HepG2 (cell line): ENCODE results near the gene TCF25. TPM values are rescaled to one million over a fixed set of nuclear protein-coding genes. Genes with fewer than 3 reads are reported as not detected.

ENCODE experiments used
- ATAC-seq: fragments of 200-7000 bp; cut with Tn5 transposase; 3 replicates; pipeline ENCODE4 v1.9.1; 2020; ENCODE audit warnings: mild to moderate bottlenecking, moderate library complexity
- BruUV-seq: library from RNA; stranded (reverse); fragments of 400-500 nt; replicated peaks from 2 replicates; lab custom pipeline; 2021; lab: Mats Ljungman, UMichigan
- CTCF ChIA-PET: fragments of 300-600 bp; formaldehyde crosslinking; extraction: SDS; loops from one replicate; lab custom pipeline; 2021; ENCODE audit warnings: low total read pairs, inconsistent platforms, low intra/inter-chr PET ratio; lab: Yijun Ruan, JAX
- POLR2A ChIA-PET: fragments of 350-600 bp; sonication (Branson Sonifier 250); formaldehyde crosslinking; loops from one replicate; lab custom pipeline; 2020; ENCODE audit warnings: antibody characterized with exemption, inconsistent platforms; lab: Yijun Ruan, JAX
- DNase-seq: peaks from one replicate; pipeline ENCODE4 v3.0.0-alpha.2; 2015; ENCODE audit warnings: low spot score
- FAIRE-seq: peaks from 3 replicates; lab custom pipeline; 2011; peaks lifted over from hg19 to GRCh38; lab: Jason Lieb, UNC
- H2AFZ ChIP-seq: one replicate; pipeline ENCODE4 v1.6.1; 2011; ENCODE audit warnings: low read length, inconsistent platforms
- H3K27ac ChIP-seq: fragments of 300-600 bp; 3 replicates; pipeline ENCODE4 v1.8.0; 2011; ENCODE audit warnings: mixed run types, mild to moderate bottlenecking, mixed read lengths, low read length, inconsistent platforms; ENCODE audit not compliant: insufficient read depth; ENCODE audit errors: extremely low read length
- H3K27me3 ChIP-seq, 2 experiments: fragments of 200-600 bp in 1 of 2; 2 replicates in 1 of 2; 3 replicates in 1 of 2; pipeline versions ENCODE4 v1.6.0 to v1.8.0; 2011; ENCODE audit warnings: low read length in 2 of 2, mild to moderate bottlenecking in 2 of 2, moderate library complexity in 2 of 2, inconsistent platforms in 1 of 2; ENCODE audit not compliant: insufficient read depth in 2 of 2, control insufficient read depth in 1 of 2
- H3K36me3 ChIP-seq, 2 experiments: fragments of 200-600 bp in 1 of 2; replicated peaks in 1 of 2; 2 replicates in 1 of 2; 3 replicates in 1 of 2; pipeline versions ENCODE4 v1.5.1 to v1.8.0; 2011; ENCODE audit warnings: low read length in 2 of 2, inconsistent platforms in 1 of 2; ENCODE audit not compliant: insufficient read depth in 2 of 2, control insufficient read depth in 1 of 2
- H3K4me1 ChIP-seq: 2 replicates; pipeline ENCODE4 v1.5.1; 2012; ENCODE audit warnings: low read length, inconsistent platforms; ENCODE audit not compliant: insufficient read depth
- H3K4me2 ChIP-seq: 2 replicates; pipeline ENCODE4 v1.6.0; 2011; ENCODE audit warnings: low read depth, low read length, inconsistent platforms
- H3K4me3 ChIP-seq, 3 experiments: fragments of 200-600 bp in 1 of 3; sonication (generic), shearing (Covaris generic) in 1 of 3; replicated peaks in 1 of 3; 2 replicates each; pipeline ENCODE4 v1.5.1; 2011 to 2016; ENCODE audit warnings: low read length in 3 of 3, inconsistent platforms in 2 of 3, low read depth in 2 of 3, mild to moderate bottlenecking in 2 of 3, control low read depth in 1 of 3, mixed read lengths in 1 of 3; ENCODE audit not compliant: insufficient read depth in 1 of 3
- H3K79me2 ChIP-seq: one replicate; pipeline ENCODE4 v1.6.1; 2011; ENCODE audit warnings: low read length, inconsistent platforms; ENCODE audit not compliant: insufficient read depth
- H3K9ac ChIP-seq: 2 replicates; pipeline ENCODE4 v1.6.0; 2011; ENCODE audit warnings: mild to moderate bottlenecking, low read depth, low read length, inconsistent platforms; ENCODE audit not compliant: insufficient read depth
- H3K9me3 ChIP-seq: 2 replicates; pipeline ENCODE4 v1.5.1; 2012; ENCODE audit warnings: mild to moderate bottlenecking, low read length
- H4K20me1 ChIP-seq: 2 replicates; pipeline ENCODE4 v1.6.0; 2011; ENCODE audit warnings: inconsistent platforms, mild to moderate bottlenecking, low read length, moderate library complexity; ENCODE audit not compliant: insufficient read depth
- HIVEP1 ChIP-seq: sonication (generic); formaldehyde crosslinking; IDR thresholded peaks from 2 replicates; pipeline ENCODE4 v1.4.0; 2020; ENCODE audit warnings: mild to moderate bottlenecking, missing genetic modification reagents
- HOXD1 ChIP-seq: sonication (generic); formaldehyde crosslinking; IDR thresholded peaks from 2 replicates; pipeline ENCODE4 v1.5.0; 2020; ENCODE audit warnings: missing genetic modification reagents
- PITX1 ChIP-seq: sonication (generic); formaldehyde crosslinking; IDR thresholded peaks from 2 replicates; pipeline ENCODE4 v1.5.1; 2020; ENCODE audit warnings: mild to moderate bottlenecking, missing genetic modification reagents
- RBFOX2 ChIP-seq: fragments of 200-400 bp; formaldehyde crosslinking; IDR thresholded peaks from 2 replicates; pipeline ENCODE4 v1.6.1; 2017; ENCODE audit warnings: low read depth, mild to moderate bottlenecking, low read length
- SALL2 ChIP-seq: sonication (generic); formaldehyde crosslinking; IDR thresholded peaks from 2 replicates; pipeline ENCODE4 v1.8.1; 2023; ENCODE audit warnings: mild to moderate bottlenecking, missing genetic modification reagents, inconsistent platforms
- SMYD3 ChIP-seq: sonication (generic); formaldehyde crosslinking; IDR thresholded peaks from 2 replicates; pipeline ENCODE4 v1.8.1; 2023; ENCODE audit warnings: mild to moderate bottlenecking, missing genetic modification reagents
- ZFP82 ChIP-seq: sonication (generic); formaldehyde crosslinking; IDR thresholded peaks from 2 replicates; pipeline ENCODE4 v1.5.1; 2020; ENCODE audit warnings: mild to moderate bottlenecking, missing genetic modification reagents, borderline replicate concordance
- ZNF746 ChIP-seq: sonication (generic); formaldehyde crosslinking; IDR thresholded peaks from 2 replicates; pipeline ENCODE4 v1.8.0; 2022; ENCODE audit warnings: mild to moderate bottlenecking, missing genetic modification reagents
- ZSCAN25 ChIP-seq: sonication (generic); formaldehyde crosslinking; IDR thresholded peaks from 2 replicates; pipeline ENCODE4 v1.8.0; 2022; ENCODE audit warnings: mild to moderate bottlenecking, missing genetic modification reagents
- WGBS: methylation state at CpG from one replicate; pipeline ENCODE4 v1.1.6; 2017; ENCODE audit warnings: low lambda C conversion rate; 5-methylcytosine and 5-hydroxymethylcytosine counted together
- in situ Hi-C: cut with HindIII; loops from 2 replicates; pipeline ENCODE4 v1.10.0; 2017; ENCODE audit warnings: low pct_unique_long_range_greater_than_20kb; ENCODE audit not compliant: extremely low pct_ligation_motif_present
- intact Hi-C: fragments of 100-400 bp; cut with micrococcal nuclease; formaldehyde crosslinking; loops from one replicate; pipeline ENCODE4 v1.10.0; 2022; ENCODE audit not compliant: unreplicated experiment
- polyA plus RNA-seq, 8 experiments: library from polyadenylated mRNA; depleted of rRNA in 3 of 8; stranded (reverse) in 7 of 8; unstranded in 1 of 8; fragments of >200 nt; fragmentation: Illumina TruSeq in 4 of 8; extraction: Trizol in 4 of 8; gene quantifications; 2 replicates each; pipeline versions ENCODE4 v1.2.1 to v1.2.3, GENCODE V29; 2011 to 2016; ENCODE audit warnings: low read depth in 4 of 8, missing spikeins in 1 of 8, mixed read lengths in 1 of 8; ENCODE audit not compliant: insufficient read depth in 1 of 8
- total RNA-seq, 5 experiments: library from RNA; depleted of rRNA; stranded (reverse); fragments of >200 nt; fragmentation: Illumina TruSeq; extraction: Trizol; gene quantifications; 2 replicates each; pipeline ENCODE4 v1.2.3, GENCODE V29; 2016; ENCODE audit warnings: low read depth in 1 of 5
- TF ChIP-seq, protein P1 (sequence below): sonication (generic); formaldehyde crosslinking; IDR thresholded peaks from 2 replicates; pipeline ENCODE4 v1.4.0; 2020; ENCODE audit warnings: missing genetic modification reagents
- TF ChIP-seq, protein P2 (sequence below): sonication (generic); formaldehyde crosslinking; IDR thresholded peaks from 2 replicates; pipeline ENCODE4 v1.5.0; 2020; ENCODE audit warnings: missing genetic modification reagents
- TF ChIP-seq, protein P3 (sequence below): sonication (generic); formaldehyde crosslinking; IDR thresholded peaks from 2 replicates; pipeline ENCODE4 v1.4.0; 2020; ENCODE audit warnings: missing genetic modification reagents, borderline replicate concordance
- TF ChIP-seq, protein P4 (sequence below): sonication (generic); formaldehyde crosslinking; IDR thresholded peaks from 2 replicates; pipeline ENCODE4 v1.5.0; 2020; ENCODE audit warnings: mild to moderate bottlenecking, missing genetic modification reagents

TCF25 gene
- total and polyA plus RNA-seq, 2 of the 13 experiments (the other 11 are each of a cell fraction or from before 2014, with no cell fraction given), result 138 to 206 TPM

DNA sequence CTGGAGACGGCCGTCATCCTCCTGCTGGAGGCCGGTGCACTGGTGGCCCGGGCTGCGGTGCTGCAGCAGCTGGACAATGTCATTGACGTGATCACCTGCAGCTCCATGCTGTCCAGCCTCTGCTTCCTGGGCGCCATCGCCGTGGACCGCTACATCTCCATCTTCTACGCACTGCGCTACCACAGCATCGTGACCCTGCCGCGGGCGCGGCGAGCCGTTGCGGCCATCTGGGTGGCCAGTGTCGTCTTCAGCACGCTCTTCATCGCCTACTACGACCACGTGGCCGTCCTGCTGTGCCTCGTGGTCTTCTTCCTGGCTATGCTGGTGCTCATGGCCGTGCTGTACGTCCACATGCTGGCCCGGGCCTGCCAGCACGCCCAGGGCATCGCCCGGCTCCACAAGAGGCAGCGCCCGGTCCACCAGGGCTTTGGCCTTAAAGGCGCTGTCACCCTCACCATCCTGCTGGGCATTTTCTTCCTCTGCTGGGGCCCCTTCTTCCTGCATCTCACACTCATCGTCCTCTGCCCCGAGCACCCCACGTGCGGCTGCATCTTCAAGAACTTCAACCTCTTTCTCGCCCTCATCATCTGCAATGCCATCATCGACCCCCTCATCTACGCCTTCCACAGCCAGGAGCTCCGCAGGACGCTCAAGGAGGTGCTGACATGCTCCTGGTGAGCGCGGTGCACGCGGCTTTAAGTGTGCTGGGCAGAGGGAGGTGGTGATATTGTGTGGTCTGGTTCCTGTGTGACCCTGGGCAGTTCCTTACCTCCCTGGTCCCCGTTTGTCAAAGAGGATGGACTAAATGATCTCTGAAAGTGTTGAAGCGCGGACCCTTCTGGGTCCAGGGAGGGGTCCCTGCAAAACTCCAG lies 46.4 kb downstream of the TCF25 start:
- no peak for FAIRE-seq
- peak overlapping the region; percentile 98 for H3K4me2 ChIP-seq
- H3K27ac ChIP-seq, result no peak overlapping the region
- ChIA-PET CTCF (interaction anchor here (0.9 kb wide), 1 partner anchor 9 kb away, joined by 4 read pairs; no protein-coding TSS in a partner anchor), POLR2A (interaction anchor here (0.9 to 4.3 kb wide), 10 partner anchors 10 to 103 kb away, joined by 3 to 46 read pairs (median 6); partner anchors contain the start of genes DEF8, FANCA, SPIRE2 and TCF25)
- H3K9me3 ChIP-seq, result no peaks in the 10 kb centered on the region
- no peak for DNase-seq
- H3K4me3 ChIP-seq, result peak overlapping the region in 1 of 3 experiments; percentile 90; a peak in 3 of 6 replicates
- no TSS peak for BruUV-seq
- in situ Hi-C loops (loop anchor here (5.0 kb wide), 1 partner anchor 103 kb away; no protein-coding TSS in a partner anchor), intact Hi-C loops (loop anchor here (2.0 to 5.0 kb wide), 3 partner anchors 45 to 217 kb away; partner anchors contain the start of gene SPATA2L)
- peak overlapping the region; percentile 97 for H3K9ac ChIP-seq
- 91% methylated on average over 48 of the region's 52 CpGs for WGBS
- H3K79me2 ChIP-seq, result peaks cover 34% of the 10 kb centered on the region
- H3K36me3 ChIP-seq, result no peaks in the 10 kb centered on the region
- ATAC-seq, result no peak
- H2AFZ ChIP-seq, result no peak overlapping the region
- no peaks in the 10 kb centered on the region; a peak in 1 of 5 replicates for H3K27me3 ChIP-seq
- H3K4me1 ChIP-seq, result peaks cover 78% of the 10 kb centered on the region
- peaks cover 11% of the 10 kb centered on the region; the same call in 1 of the 2 replicates for H4K20me1 ChIP-seq
- TF ChIP-seq, protein P1, sequence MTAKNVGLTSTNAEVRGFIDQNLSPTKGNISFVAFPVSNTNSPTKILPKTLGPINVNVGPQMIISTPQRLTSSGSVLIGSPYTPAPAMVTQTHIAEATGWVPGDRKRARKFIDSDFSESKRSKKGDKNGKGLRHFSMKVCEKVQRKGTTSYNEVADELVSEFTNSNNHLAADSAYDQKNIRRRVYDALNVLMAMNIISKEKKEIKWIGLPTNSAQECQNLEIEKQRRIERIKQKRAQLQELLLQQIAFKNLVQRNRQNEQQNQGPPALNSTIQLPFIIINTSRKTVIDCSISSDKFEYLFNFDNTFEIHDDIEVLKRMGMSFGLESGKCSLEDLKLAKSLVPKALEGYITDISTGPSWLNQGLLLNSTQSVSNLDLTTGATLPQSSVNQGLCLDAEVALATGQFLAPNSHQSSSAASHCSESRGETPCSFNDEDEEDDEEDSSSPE, result no peak
- TF ChIP-seq PITX1 (CRISPR knock-in tag) (no peak), ZFP82 (CRISPR knock-in tag) (no peak), ZNF746 (CRISPR knock-in tag) (peak; percentile 54; the same call in 1 of the 2 replicates), HIVEP1 (CRISPR knock-in tag) (no peak), ZSCAN25 (CRISPR knock-in tag) (no peak), SMYD3 (CRISPR knock-in tag) (no peak), HOXD1 (CRISPR knock-in tag) (no peak), SALL2 (CRISPR knock-in tag) (no peak), RBFOX2 (peak; percentile 61)
- TF ChIP-seq, protein P2, sequence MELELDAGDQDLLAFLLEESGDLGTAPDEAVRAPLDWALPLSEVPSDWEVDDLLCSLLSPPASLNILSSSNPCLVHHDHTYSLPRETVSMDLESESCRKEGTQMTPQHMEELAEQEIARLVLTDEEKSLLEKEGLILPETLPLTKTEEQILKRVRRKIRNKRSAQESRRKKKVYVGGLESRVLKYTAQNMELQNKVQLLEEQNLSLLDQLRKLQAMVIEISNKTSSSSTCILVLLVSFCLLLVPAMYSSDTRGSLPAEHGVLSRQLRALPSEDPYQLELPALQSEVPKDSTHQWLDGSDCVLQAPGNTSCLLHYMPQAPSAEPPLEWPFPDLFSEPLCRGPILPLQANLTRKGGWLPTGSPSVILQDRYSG (CRISPR knock-in tag), result no peak
- TF ChIP-seq, protein P3, sequence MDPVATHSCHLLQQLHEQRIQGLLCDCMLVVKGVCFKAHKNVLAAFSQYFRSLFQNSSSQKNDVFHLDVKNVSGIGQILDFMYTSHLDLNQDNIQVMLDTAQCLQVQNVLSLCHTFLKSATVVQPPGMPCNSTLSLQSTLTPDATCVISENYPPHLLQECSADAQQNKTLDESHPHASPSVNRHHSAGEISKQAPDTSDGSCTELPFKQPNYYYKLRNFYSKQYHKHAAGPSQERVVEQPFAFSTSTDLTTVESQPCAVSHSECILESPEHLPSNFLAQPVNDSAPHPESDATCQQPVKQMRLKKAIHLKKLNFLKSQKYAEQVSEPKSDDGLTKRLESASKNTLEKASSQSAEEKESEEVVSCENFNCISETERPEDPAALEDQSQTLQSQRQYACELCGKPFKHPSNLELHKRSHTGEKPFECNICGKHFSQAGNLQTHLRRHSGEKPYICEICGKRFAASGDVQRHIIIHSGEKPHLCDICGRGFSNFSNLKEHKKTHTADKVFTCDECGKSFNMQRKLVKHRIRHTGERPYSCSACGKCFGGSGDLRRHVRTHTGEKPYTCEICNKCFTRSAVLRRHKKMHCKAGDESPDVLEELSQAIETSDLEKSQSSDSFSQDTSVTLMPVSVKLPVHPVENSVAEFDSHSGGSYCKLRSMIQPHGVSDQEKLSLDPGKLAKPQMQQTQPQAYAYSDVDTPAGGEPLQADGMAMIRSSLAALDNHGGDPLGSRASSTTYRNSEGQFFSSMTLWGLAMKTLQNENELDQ (CRISPR knock-in tag), result no peak
- TF ChIP-seq, protein P4, sequence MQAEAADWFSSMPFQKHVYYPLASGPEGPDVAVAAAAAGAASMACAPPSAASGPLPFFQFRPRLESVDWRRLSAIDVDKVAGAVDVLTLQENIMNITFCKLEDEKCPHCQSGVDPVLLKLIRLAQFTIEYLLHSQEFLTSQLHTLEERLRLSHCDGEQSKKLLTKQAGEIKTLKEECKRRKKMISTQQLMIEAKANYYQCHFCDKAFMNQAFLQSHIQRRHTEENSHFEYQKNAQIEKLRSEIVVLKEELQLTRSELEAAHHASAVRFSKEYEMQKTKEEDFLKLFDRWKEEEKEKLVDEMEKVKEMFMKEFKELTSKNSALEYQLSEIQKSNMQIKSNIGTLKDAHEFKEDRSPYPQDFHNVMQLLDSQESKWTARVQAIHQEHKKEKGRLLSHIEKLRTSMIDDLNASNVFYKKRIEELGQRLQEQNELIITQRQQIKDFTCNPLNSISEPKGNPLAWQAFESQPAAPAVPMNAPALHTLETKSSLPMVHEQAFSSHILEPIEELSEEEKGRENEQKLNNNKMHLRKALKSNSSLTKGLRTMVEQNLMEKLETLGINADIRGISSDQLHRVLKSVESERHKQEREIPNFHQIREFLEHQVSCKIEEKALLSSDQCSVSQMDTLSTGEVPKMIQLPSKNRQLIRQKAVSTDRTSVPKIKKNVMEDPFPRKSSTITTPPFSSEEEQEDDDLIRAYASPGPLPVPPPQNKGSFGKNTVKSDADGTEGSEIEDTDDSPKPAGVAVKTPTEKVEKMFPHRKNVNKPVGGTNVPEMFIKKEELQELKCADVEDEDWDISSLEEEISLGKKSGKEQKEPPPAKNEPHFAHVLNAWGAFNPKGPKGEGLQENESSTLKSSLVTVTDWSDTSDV, result 0 out of 2 replicates have a peak, but pooled peaks have one; percentile 19
